ENCODE measurements around the gene FGF14. TPM values are rescaled to one million over a fixed set of nuclear protein-coding genes. Genes with fewer than 3 reads are reported as not detected.

FGF14 gene
- total RNA-seq, 2 experiments from 2014 or later: not detected

GRCh38 chr13:101949681-101950080 lies 452.2 kb downstream of the FGF14 start:
- CTCF ChIA-PET (ENCODE audit: unreplicated experiment): no interaction called here
- H3K9me3 ChIP-seq (ENCODE audit: low read length): no peaks in the 10 kb centered on the region

DNA sequence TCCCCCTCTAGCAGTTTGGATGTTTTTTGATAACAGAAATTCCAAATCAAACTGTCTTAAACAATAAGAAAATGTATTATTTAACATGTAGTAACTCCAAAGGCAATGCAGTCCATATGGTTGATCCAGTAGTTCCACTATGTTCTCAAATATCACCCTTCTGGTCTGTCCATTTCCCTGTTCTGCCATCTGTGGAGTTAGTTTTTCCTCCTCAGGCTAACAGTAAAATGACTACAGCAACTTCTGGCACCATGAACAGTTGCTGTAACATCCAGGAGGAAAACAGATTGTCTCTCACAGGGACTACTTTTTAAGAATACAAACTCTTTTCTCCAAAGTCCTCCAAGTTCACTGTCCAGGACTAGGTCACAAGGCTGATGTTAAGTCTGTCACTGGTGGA lies 455.4 kb downstream of the FGF14 start:
- no peaks in the 10 kb centered on the region for H3K9me3 ChIP-seq (ENCODE audit: low read length)
- no peaks in the 10 kb centered on the region for H3K4me1 ChIP-seq (ENCODE audit: insufficient read depth, low read length, poor library complexity, severe bottlenecking)
- no peak overlapping the region for H3K4me3 ChIP-seq (ENCODE audit: low read depth, low read length, poor library complexity, severe bottlenecking)
- intact Hi-C loops (cut with micrococcal nuclease; ENCODE audit: unreplicated experiment): no loop called here
- TF ChIP-seq EZH2phosphoT487 (IDR thresholded peaks at IDR 0.05; ENCODE audit: borderline replicate concordance, low read depth, low read length): no peak
- TF ChIP-seq, protein P1, sequence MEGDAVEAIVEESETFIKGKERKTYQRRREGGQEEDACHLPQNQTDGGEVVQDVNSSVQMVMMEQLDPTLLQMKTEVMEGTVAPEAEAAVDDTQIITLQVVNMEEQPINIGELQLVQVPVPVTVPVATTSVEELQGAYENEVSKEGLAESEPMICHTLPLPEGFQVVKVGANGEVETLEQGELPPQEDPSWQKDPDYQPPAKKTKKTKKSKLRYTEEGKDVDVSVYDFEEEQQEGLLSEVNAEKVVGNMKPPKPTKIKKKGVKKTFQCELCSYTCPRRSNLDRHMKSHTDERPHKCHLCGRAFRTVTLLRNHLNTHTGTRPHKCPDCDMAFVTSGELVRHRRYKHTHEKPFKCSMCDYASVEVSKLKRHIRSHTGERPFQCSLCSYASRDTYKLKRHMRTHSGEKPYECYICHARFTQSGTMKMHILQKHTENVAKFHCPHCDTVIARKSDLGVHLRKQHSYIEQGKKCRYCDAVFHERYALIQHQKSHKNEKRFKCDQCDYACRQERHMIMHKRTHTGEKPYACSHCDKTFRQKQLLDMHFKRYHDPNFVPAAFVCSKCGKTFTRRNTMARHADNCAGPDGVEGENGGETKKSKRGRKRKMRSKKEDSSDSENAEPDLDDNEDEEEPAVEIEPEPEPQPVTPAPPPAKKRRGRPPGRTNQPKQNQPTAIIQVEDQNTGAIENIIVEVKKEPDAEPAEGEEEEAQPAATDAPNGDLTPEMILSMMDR (conservative IDR thresholded peaks at IDR 0.05; ENCODE audit: low read length): no peak
- no peak overlapping the region for H2AFZ ChIP-seq (ENCODE audit: low read length)
- DNase-seq (ENCODE audit: low spot score): no peak
- ChIA-PET POLR2A (no interaction called here), CTCF (ENCODE audit: unreplicated experiment) (no interaction called here)
- BruUV-seq (replicated peaks): no TSS peak
- H3K27ac ChIP-seq (ENCODE audit: low read depth, low read length, poor library complexity, severe bottlenecking): no peak overlapping the region
- H3K36me3 ChIP-seq (ENCODE audit: insufficient read depth, low read length): no peaks in the 10 kb centered on the region
- no peaks in the 10 kb centered on the region for H4K20me1 ChIP-seq (ENCODE audit: insufficient read depth, low read length)
- no peaks in the 10 kb centered on the region for H3K9me2 ChIP-seq (ENCODE audit: insufficient read depth, low read length)
- H3K79me2 ChIP-seq (ENCODE audit: insufficient read depth, low read depth, low read length): no peaks in the 10 kb centered on the region
- no peak overlapping the region for H3K4me2 ChIP-seq (ENCODE audit: low read length)

More at GRCh38 chr13:101949681-101950080, 452.2 kb downstream of the FGF14 start:
- Histone ChIP-seq H3K79me2 (ENCODE audit: insufficient read depth, low read depth, low read length) (no peaks in the 10 kb centered on the region), H3K4me2 (ENCODE audit: low read length) (no peak overlapping the region), H4K20me1 (ENCODE audit: insufficient read depth, low read length) (no peaks in the 10 kb centered on the region), H3K36me3 (ENCODE audit: insufficient read depth, low read length) (no peaks in the 10 kb centered on the region), H3K27ac (ENCODE audit: low read depth, low read length, poor library complexity, severe bottlenecking) (no peak overlapping the region), H3K4me1 (ENCODE audit: insufficient read depth, low read length, poor library complexity, severe bottlenecking) (no peaks in the 10 kb centered on the region), H2AFZ (ENCODE audit: low read length) (no peak overlapping the region), H3K4me3 (ENCODE audit: low read depth, low read length, poor library complexity, severe bottlenecking) (no peak overlapping the region), H3K9me2 (ENCODE audit: insufficient read depth, low read length) (no peaks in the 10 kb centered on the region)
- POLR2A ChIA-PET: interaction anchor here (0.6 kb wide), 1 partner anchor 387 kb away, joined by 3 read pairs; no protein-coding TSS in a partner anchor
- no TSS peak for BruUV-seq (replicated peaks)
- TF ChIP-seq, protein P1 (conservative IDR thresholded peaks at IDR 0.05; ENCODE audit: low read length): no peak
- TF ChIP-seq EZH2phosphoT487 (IDR thresholded peaks at IDR 0.05; ENCODE audit: borderline replicate concordance, low read depth, low read length): no peak
- intact Hi-C loops (cut with micrococcal nuclease; ENCODE audit: unreplicated experiment): no loop called here
- DNase-seq (ENCODE audit: low spot score): no peak

- Histone ChIP-seq H3K9me3 (ENCODE audit: low read length) (no peaks in the 10 kb centered on the region), H3K36me3 (ENCODE audit: insufficient read depth, low read length) (no peaks in the 10 kb centered on the region), H3K4me2 (ENCODE audit: low read length) (no peak overlapping the region), H3K9me2 (ENCODE audit: insufficient read depth, low read length) (no peaks in the 10 kb centered on the region), H3K27ac (ENCODE audit: low read depth, low read length, poor library complexity, severe bottlenecking) (no peak overlapping the region), H4K20me1 (ENCODE audit: insufficient read depth, low read length) (no peaks in the 10 kb centered on the region), H3K79me2 (ENCODE audit: insufficient read depth, low read depth, low read length) (no peaks in the 10 kb centered on the region), H2AFZ (ENCODE audit: low read length) (no peak overlapping the region), H3K4me1 (ENCODE audit: insufficient read depth, low read length, poor library complexity, severe bottlenecking) (no peaks in the 10 kb centered on the region), H3K4me3 (ENCODE audit: low read depth, low read length, poor library complexity, severe bottlenecking) (no peak overlapping the region)
- ChIA-PET POLR2A (no interaction called here), CTCF (ENCODE audit: unreplicated experiment) (no interaction called here)
- intact Hi-C loops (cut with micrococcal nuclease; ENCODE audit: unreplicated experiment): no loop called here
- BruUV-seq (replicated peaks): no TSS peak
- TF ChIP-seq, protein P1 (conservative IDR thresholded peaks at IDR 0.05; ENCODE audit: low read length): no peak
- no peak for TF ChIP-seq EZH2phosphoT487 (IDR thresholded peaks at IDR 0.05; ENCODE audit: borderline replicate concordance, low read depth, low read length)
- DNase-seq (ENCODE audit: low spot score): no peak
These were observed 456.4 kb downstream of the FGF14 start for GRCh38 chr13:101945435-101945834.
